OCI-LY1 (cell line): Measurements from ENCODE around the gene PTPRR.

ENCODE experiments used
- CTCF ChIP-seq: fragments of 200-600 bp; sonication (generic), shearing (Covaris generic); IDR thresholded peaks from 2 replicates; pipeline ENCODE4 v1.5.1; 2017; ENCODE audit warnings: mild to moderate bottlenecking, antibody characterized with exemption, low read length, moderate library complexity, mixed read lengths
- EZH2 ChIP-seq: fragments of 200-600 bp; sonication (generic), shearing (Covaris generic); IDR thresholded peaks from 2 replicates; pipeline ENCODE4 v1.8.0; 2017; ENCODE audit warnings: borderline replicate concordance, mixed run types, mild to moderate bottlenecking, antibody characterized with exemption, low read length, moderate library complexity, mixed read lengths

DNA sequence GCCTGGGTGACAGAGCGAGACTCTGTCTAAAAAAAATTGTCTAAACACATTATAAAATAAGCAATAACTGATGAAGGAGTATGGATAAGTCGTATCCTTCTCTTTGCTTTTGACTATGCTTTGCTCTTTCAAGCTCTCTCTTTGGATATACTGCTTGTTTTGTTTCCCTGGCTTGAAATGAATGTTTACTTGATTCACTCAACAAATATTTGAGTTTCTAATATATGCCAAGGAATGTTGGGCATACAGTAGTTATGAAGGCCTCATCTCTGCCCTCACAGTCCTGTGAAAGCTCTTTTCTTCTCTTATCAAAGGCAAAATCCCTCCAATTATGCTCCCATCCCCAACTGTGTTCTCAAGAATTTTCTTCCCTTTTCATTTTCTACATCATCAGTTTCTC lies 123.5 kb downstream of the PTPRR start:
- TF ChIP-seq CTCF: no peak
- no peak for TF ChIP-seq EZH2
